Daoy (cell line): ENCODE results near the gene CROCC2. TPM values are rescaled to one million over a fixed set of nuclear protein-coding genes. Genes with fewer than 3 reads are reported as not detected.

Experiments used
- DNase-seq: peaks from one replicate; pipeline ENCODE4 v3.0.0-alpha.2; 2015; ENCODE audit warnings: low read depth
- total RNA-seq: library from RNA; depleted of rRNA; stranded (reverse); fragments of >200 nt; shearing (Covaris generic); gene quantifications from 2 replicates; pipeline ENCODE4 v1.2.3, GENCODE V29; 2014; rRNA removed

CROCC2 gene
- total RNA-seq, result not detected in 2 replicates

GRCh38 chr2:240906141-240906910 is at the start of gene CROCC2:
Gene CROCC2 (plus strand): TSS chr2:240906336. CDS start chr2:240906514, 178 bp downstream.
- no peak for DNase-seq

- DNase-seq, result no peak
Measured at GRCh38 chr2:240857039-240858008, 48.8 kb upstream of the CROCC2 start.

GRCh38 chr2:240858321-240858720 is 47.8 kb upstream of the CROCC2 start:
- DNase-seq, result no peak

GRCh38 chr2:240858871-240859270 is 47.3 kb upstream of the CROCC2 start:
- no peak for DNase-seq

- DNase-seq, result no peak
Measured at GRCh38 chr2:240861547-240861946, 44.6 kb upstream of the CROCC2 start.

- no peak for DNase-seq
Measured at GRCh38 chr2:240864475-240864874, 41.7 kb upstream of the CROCC2 start.

GRCh38 chr2:240865391-240865790 is 40.7 kb upstream of the CROCC2 start:
- DNase-seq, result no peak

GRCh38 chr2:240868286-240869108 is 37.6 kb upstream of the CROCC2 start, which contains the start of gene AGXT:
Gene AGXT (plus strand): TSS chr2:240868824. CDS start chr2:240868866, 42 bp downstream.
- no peak for DNase-seq

GRCh38 chr2:240869109-240869955 is 36.8 kb upstream of the CROCC2 start:
- DNase-seq, result no peak

- DNase-seq, result no peak
Measured at GRCh38 chr2:240869956-240870875, 35.9 kb upstream of the CROCC2 start.

- DNase-seq, result no peak
Measured at GRCh38 chr2:240871071-240871958, 34.8 kb upstream of the CROCC2 start.

GRCh38 chr2:240872317-240873097 is 33.6 kb upstream of the CROCC2 start:
- no peak for DNase-seq

GRCh38 chr2:240873098-240873788 is 32.9 kb upstream of the CROCC2 start:
- no peak for DNase-seq

GRCh38 chr2:240873805-240874714 is 32.1 kb upstream of the CROCC2 start:
- peak; percentile 60 for DNase-seq

- DNase-seq, result no peak
Measured at GRCh38 chr2:240874715-240875227, 31.4 kb upstream of the CROCC2 start.
